Colonic mucosa (tissue), 4 donors: ENCODE results near the gene CDKAL1. TPM values are rescaled to one million over a fixed set of nuclear protein-coding genes. Genes with fewer than 3 reads are reported as not detected.

Source experiments
- DNase-seq: peaks from one replicate; pipeline ENCODE4 v3.0.0-alpha.2; 2020
- H3K27ac ChIP-seq: fragments of 200-600 bp; one replicate; pipeline ENCODE4 v1.8.0; 2021
- H3K27me3 ChIP-seq: fragments of 200-600 bp; one replicate; pipeline ENCODE4 v1.8.0; 2021
- H3K36me3 ChIP-seq: fragments of 200-600 bp; one replicate; pipeline ENCODE4 v1.8.0; 2021
- H3K4me1 ChIP-seq: fragments of 200-600 bp; one replicate; pipeline ENCODE4 v1.8.0; 2021; ENCODE audit warnings: mild to moderate bottlenecking
- H3K4me3 ChIP-seq: fragments of 200-600 bp; one replicate; pipeline ENCODE4 v1.8.0; 2021
- H3K9ac ChIP-seq, 2 donors: one replicate each; pipeline ENCODE4 v1.7.0; 2013; ENCODE audit warnings: control low read depth in 2 of 2, low read depth in 2 of 2, low read length in 2 of 2
- H3K9me3 ChIP-seq: fragments of 200-600 bp; one replicate; pipeline ENCODE4 v1.8.0; 2021
- CTCF ChIP-seq: fragments of 200-600 bp; IDR thresholded peaks from one replicate; pipeline ENCODE4 v1.8.0; 2022; ENCODE audit warnings: antibody characterized with exemption, mild to moderate bottlenecking
- intact Hi-C: fragments of 100-400 bp; cut with DNase I; formaldehyde crosslinking; loops from one replicate; pipeline ENCODE4 v1.14.1; 2022
- total RNA-seq, 2 donors: library from RNA; stranded (reverse); fragmentation: NEBNext Ultra II Directional in 1 of 2; extraction: Animal tissue kit (Norgen Biotek cat#: 25700) in 1 of 2; gene quantifications; one replicate each; pipeline ENCODE4 v1.2.1, GENCODE V29; 2021
- donor health status: healthy.
- donor health status: DM: no; HTN: no; CAD: no.
- donor health status: DM: no; HTN: no; CAD: no.

The CDKAL1 gene
- total RNA-seq, 2 donors from 2014 or later, result 13.8 to 14.2 TPM

DNA sequence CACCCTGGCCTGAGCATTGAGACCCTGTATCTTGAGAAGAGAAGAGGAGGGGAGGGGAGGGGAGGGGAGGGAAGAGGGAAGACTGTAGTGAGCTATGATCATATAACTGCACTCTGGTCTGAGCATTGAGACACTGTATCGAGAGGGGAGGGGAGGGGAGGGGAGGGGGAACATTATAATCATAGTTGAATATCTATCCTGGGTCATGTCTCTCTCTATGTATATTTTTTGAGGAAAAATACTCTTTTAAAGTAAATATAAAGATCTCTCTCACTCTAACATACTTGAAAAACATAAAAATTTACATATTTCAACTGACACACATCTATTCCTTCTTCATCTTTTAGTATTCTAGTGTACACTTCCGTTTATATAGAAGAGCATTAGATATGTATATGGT is 431.0 kb downstream of the CDKAL1 start:
- no peak for DNase-seq
- TF ChIP-seq CTCF, result no peak

GRCh38 chr6:20965915-20966314 is 431.7 kb downstream of the CDKAL1 start:
- H3K36me3 ChIP-seq, result no peaks in the 10 kb centered on the region
- H3K9ac ChIP-seq, result no peak overlapping the region
- no peaks in the 10 kb centered on the region for H3K27me3 ChIP-seq
- no peak for TF ChIP-seq CTCF
- no peaks in the 10 kb centered on the region for H3K9me3 ChIP-seq
- DNase-seq, result no peak
- no peaks in the 10 kb centered on the region for H3K4me1 ChIP-seq
- H3K4me3 ChIP-seq, result no peak overlapping the region
- no peak overlapping the region for H3K27ac ChIP-seq
- intact Hi-C loops, result no loop called here

More for the DNA sequence above, 431.0 kb downstream of the CDKAL1 start:
- no peaks in the 10 kb centered on the region for H3K9me3 ChIP-seq
- no peaks in the 10 kb centered on the region for H3K27me3 ChIP-seq
- H3K9ac ChIP-seq, result no peak overlapping the region
- H3K36me3 ChIP-seq, result no peaks in the 10 kb centered on the region
- no peaks in the 10 kb centered on the region for H3K4me1 ChIP-seq
- intact Hi-C loops, result no loop called here
- no peak overlapping the region for H3K27ac ChIP-seq
- no peak overlapping the region for H3K4me3 ChIP-seq

DNA sequence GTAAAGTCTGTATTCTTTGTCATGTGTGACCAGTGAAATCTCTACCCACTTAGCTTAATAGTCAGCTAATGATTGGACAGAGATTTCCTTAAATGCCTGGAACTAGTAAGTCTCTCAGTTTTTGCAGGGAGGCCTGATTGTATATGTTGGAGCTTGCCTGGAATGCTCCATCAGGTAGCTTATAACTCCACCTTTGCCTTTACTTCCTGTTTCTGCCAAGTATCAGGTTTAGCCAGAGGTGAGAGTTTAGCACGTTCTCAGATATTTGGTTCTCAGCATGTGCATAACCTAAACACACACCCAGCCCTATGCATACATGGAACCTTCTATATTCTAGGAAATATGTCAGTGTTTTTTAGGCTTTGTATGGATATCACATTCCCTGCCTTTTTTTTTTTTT is 435.3 kb downstream of the CDKAL1 start:
- intact Hi-C loops, result no loop called here
- Histone ChIP-seq H3K4me3 (no peak overlapping the region), H3K27ac (no peak overlapping the region), H3K27me3 (no peaks in the 10 kb centered on the region), H3K9me3 (no peaks in the 10 kb centered on the region), H3K9ac (no peak overlapping the region), H3K4me1 (no peaks in the 10 kb centered on the region), H3K36me3 (no peaks in the 10 kb centered on the region)
- no peak for TF ChIP-seq CTCF
- no peak for DNase-seq

GRCh38 chr6:20976391-20976918 is 442.2 kb downstream of the CDKAL1 start:
- intact Hi-C loops, result no loop called here
- H3K9ac ChIP-seq, result no peak overlapping the region
- no peak for TF ChIP-seq CTCF
- no peak overlapping the region for H3K27ac ChIP-seq
- no peaks in the 10 kb centered on the region for H3K4me1 ChIP-seq
- H3K4me3 ChIP-seq, result no peak overlapping the region
- H3K27me3 ChIP-seq, result no peaks in the 10 kb centered on the region
- no peak for DNase-seq
- no peaks in the 10 kb centered on the region for H3K9me3 ChIP-seq
- no peaks in the 10 kb centered on the region for H3K36me3 ChIP-seq

- intact Hi-C loops, result no loop called here
Measured at GRCh38 chr6:20978151-20978614, 443.9 kb downstream of the CDKAL1 start.

More at GRCh38 chr6:20978151-20978614, 443.9 kb downstream of the CDKAL1 start:
- Histone ChIP-seq H3K27ac (no peak overlapping the region), H3K27me3 (no peaks in the 10 kb centered on the region), H3K4me3 (no peak overlapping the region), H3K9ac (no peak overlapping the region), H3K4me1 (no peaks in the 10 kb centered on the region), H3K36me3 (no peaks in the 10 kb centered on the region), H3K9me3 (no peaks in the 10 kb centered on the region)
- TF ChIP-seq CTCF, result no peak
- DNase-seq, result no peak
